Brain pericyte (primary cell): ENCODE data around the gene SESTD1.

Source experiments
- DNase-seq: peaks from one replicate; pipeline ENCODE4 v3.0.0-alpha.2; 2012; ENCODE audit warnings: low read depth, low spot score

SESTD1 gene

GRCh38 chr2:179264368-179265081, at the start of gene SESTD1:
Gene SESTD1, minus strand, starts transcription at chr2:179264832. Its CDS starts 72,991 bp downstream, at chr2:179191841.
- DNase-seq: no peak

GRCh38 chr2:179313057-179313456, 48.4 kb upstream of the SESTD1 start:
- DNase-seq: no peak

GRCh38 chr2:179311101-179311500, 46.5 kb upstream of the SESTD1 start:
- peak; percentile 64 for DNase-seq

GRCh38 chr2:179307616-179308371, 43.2 kb upstream of the SESTD1 start:
- no peak for DNase-seq

GRCh38 chr2:179305125-179305524, 40.5 kb upstream of the SESTD1 start:
- no peak for DNase-seq

- no peak for DNase-seq
These were observed 39.8 kb upstream of the SESTD1 start for GRCh38 chr2:179304424-179304823.

GRCh38 chr2:179302764-179303571, 38.3 kb upstream of the SESTD1 start:
- DNase-seq: no peak

- no peak for DNase-seq
These were observed 37.5 kb upstream of the SESTD1 start for GRCh38 chr2:179302149-179302548.

- DNase-seq: no peak
These were observed 34.0 kb upstream of the SESTD1 start for GRCh38 chr2:179298666-179299065.

GRCh38 chr2:179297927-179298326, 33.3 kb upstream of the SESTD1 start:
- DNase-seq: no peak

GRCh38 chr2:179290329-179290728, 25.7 kb upstream of the SESTD1 start:
- DNase-seq: no peak

- no peak for DNase-seq
These were observed 20.4 kb upstream of the SESTD1 start for GRCh38 chr2:179285060-179285459.

GRCh38 chr2:179277429-179278196, 13.0 kb upstream of the SESTD1 start:
- DNase-seq: no peak

GRCh38 chr2:179275253-179276012, 10.8 kb upstream of the SESTD1 start:
- DNase-seq: no peak

- no peak for DNase-seq
These were observed 10.1 kb upstream of the SESTD1 start for GRCh38 chr2:179274749-179275148.

- DNase-seq: no peak
These were observed 8.9 kb upstream of the SESTD1 start for GRCh38 chr2:179273461-179273962.

GRCh38 chr2:179272406-179273192, 8.0 kb upstream of the SESTD1 start:
- no peak for DNase-seq

GRCh38 chr2:179270689-179271088, 6.1 kb upstream of the SESTD1 start:
- DNase-seq: no peak

- no peak for DNase-seq
These were observed 3.8 kb upstream of the SESTD1 start for GRCh38 chr2:179268277-179268925.
